GM23338 (cell line): Measurements from ENCODE around the gene WDSUB1. TPM values are rescaled to one million over a fixed set of nuclear protein-coding genes. Genes with fewer than 3 reads are reported as not detected.

Source experiments
- ATAC-seq: fragments of 200-7000 bp; cut with Tn5 transposase; 3 replicates; pipeline ENCODE4 v1.9.1; 2020
- DNase-seq: peaks from one replicate; pipeline ENCODE4 v3.0.0-alpha.2; 2015; ENCODE audit warnings: low spot score
- H2AFZ ChIP-seq: fragments of 200-600 bp; sonication (generic); 2 replicates; pipeline ENCODE4 v1.8.0; 2016; ENCODE audit warnings: antibody characterized with exemption, mild to moderate bottlenecking, moderate library complexity
- H3F3A ChIP-seq: fragments of 200-600 bp; sonication (generic); replicated peaks from 2 replicates; pipeline ENCODE4 v1.8.0; 2017; ENCODE audit warnings: antibody characterized with exemption, mixed run types, low read depth
- H3K27ac ChIP-seq: fragments of 200-600 bp; sonication (generic); 2 replicates; pipeline ENCODE4 v1.6.1; 2016; ENCODE audit warnings: low read depth
- H3K27me3 ChIP-seq: fragments of 200-600 bp; sonication (generic); 2 replicates; pipeline ENCODE4 v1.8.0; 2016; ENCODE audit warnings: mild to moderate bottlenecking, mixed run types, moderate library complexity; ENCODE audit not compliant: insufficient read depth
- H3K36me3 ChIP-seq: fragments of 200-600 bp; sonication (generic); 2 replicates; pipeline ENCODE4 v1.8.0; 2016; ENCODE audit warnings: mild to moderate bottlenecking; ENCODE audit not compliant: insufficient read depth
- H3K4me1 ChIP-seq: fragments of 200-600 bp; sonication (generic); 2 replicates; pipeline ENCODE4 v1.8.0; 2016; ENCODE audit warnings: mild to moderate bottlenecking, moderate library complexity; ENCODE audit not compliant: insufficient read depth
- H3K4me2 ChIP-seq: fragments of 200-600 bp; sonication (generic); 2 replicates; pipeline ENCODE4 v1.7.1; 2017; ENCODE audit warnings: mixed run types
- H3K4me3 ChIP-seq: fragments of 200-600 bp; sonication (generic); 2 replicates; pipeline ENCODE4 v1.6.1; 2016; ENCODE audit warnings: mixed run types
- H3K79me2 ChIP-seq: fragments of 200-600 bp; sonication (generic); replicated peaks from 2 replicates; pipeline ENCODE4 v1.8.0; 2017; ENCODE audit warnings: mild to moderate bottlenecking; ENCODE audit not compliant: insufficient read depth
- H3K9me2 ChIP-seq: fragments of 200-600 bp; sonication (generic); 2 replicates; pipeline ENCODE4 v1.8.0; 2017; ENCODE audit not compliant: insufficient read depth
- H4K20me1 ChIP-seq: fragments of 200-600 bp; sonication (generic); replicated peaks from 2 replicates; pipeline ENCODE4 v1.8.0; 2017; ENCODE audit warnings: mild to moderate bottlenecking; ENCODE audit not compliant: insufficient read depth
- H3K27ac Mint-ChIP-seq: 2 replicates; pipeline ENCODE4 v1.8.0; 2020; ENCODE audit warnings: inconsistent platforms, mild to moderate bottlenecking, moderate library complexity, mixed read lengths
- H3K27me3 Mint-ChIP-seq: 3 replicates; pipeline ENCODE4 v1.8.0; 2022; ENCODE audit warnings: low read depth, mild to moderate bottlenecking, moderate library complexity, mixed read lengths, inconsistent platforms; ENCODE audit not compliant: insufficient read depth, poor library complexity
- H3K36me3 Mint-ChIP-seq: 3 replicates; pipeline ENCODE4 v1.8.0; 2021; ENCODE audit warnings: low read depth, mild to moderate bottlenecking, inconsistent platforms, moderate library complexity, mixed read lengths
- H3K4me1 Mint-ChIP-seq: 3 replicates; pipeline ENCODE4 v1.8.0; 2020; ENCODE audit warnings: mild to moderate bottlenecking, inconsistent platforms, mixed read lengths
- H3K4me3 Mint-ChIP-seq: 3 replicates; pipeline ENCODE4 v1.8.0; 2021; ENCODE audit warnings: moderate library complexity, mild to moderate bottlenecking, inconsistent platforms, mixed read lengths
- H3K9me3 Mint-ChIP-seq: 3 replicates; pipeline ENCODE4 v1.8.0; 2020; ENCODE audit warnings: moderate library complexity, mild to moderate bottlenecking, inconsistent platforms, mixed read lengths
- CREB1 ChIP-seq: fragments of 250-450 bp; sonication (Bioruptor Pico); IDR thresholded peaks from 2 replicates; pipeline ENCODE4 v1.5.0; 2020; ENCODE audit warnings: low read depth, mild to moderate bottlenecking, moderate library complexity
- ETS1 ChIP-seq: IDR thresholded peaks from 2 replicates; pipeline ENCODE4 v1.6.1; 2016; ENCODE audit warnings: antibody characterized with exemption
- EZH2 ChIP-seq: fragments of 200-600 bp; sonication (generic); IDR thresholded peaks from one replicate; pipeline ENCODE4 v1.8.0; 2017; ENCODE audit warnings: antibody characterized with exemption, mild to moderate bottlenecking, low read depth; ENCODE audit not compliant: unreplicated experiment
- EZH2phosphoT487 ChIP-seq: fragments of 200-600 bp; sonication (generic); IDR thresholded peaks from one replicate; pipeline ENCODE4 v1.8.1; 2018; ENCODE audit warnings: antibody characterized with exemption; ENCODE audit not compliant: unreplicated experiment
- JUNB ChIP-seq: IDR thresholded peaks from one replicate; pipeline ENCODE4 v1.6.1; 2016; ENCODE audit warnings: antibody characterized with exemption; ENCODE audit not compliant: unreplicated experiment
- NANOG ChIP-seq: IDR thresholded peaks from 2 replicates; pipeline ENCODE4 v1.6.1; 2016; ENCODE audit warnings: antibody characterized with exemption, borderline replicate concordance
- POLR2AphosphoS5 ChIP-seq: IDR thresholded peaks from 2 replicates; pipeline ENCODE4 v1.6.1; 2016; ENCODE audit warnings: antibody characterized with exemption, low read depth
- STAT1 ChIP-seq: IDR thresholded peaks from one replicate; pipeline ENCODE4 v1.6.1; 2016; ENCODE audit warnings: antibody characterized with exemption; ENCODE audit not compliant: unreplicated experiment
- ZNF114 ChIP-seq: fragments of 250-450 bp; sonication (Bioruptor Pico); IDR thresholded peaks from 2 replicates; pipeline ENCODE4 v1.5.0; 2020; ENCODE audit warnings: mild to moderate bottlenecking, moderate library complexity
- ZNF331 ChIP-seq: fragments of 250-450 bp; sonication (Bioruptor Pico); IDR thresholded peaks from 2 replicates; pipeline ENCODE4 v1.5.0; 2020; ENCODE audit warnings: low read depth, mild to moderate bottlenecking, moderate library complexity
- polyA plus RNA-seq: library from polyadenylated mRNA; unstranded; fragments of >200 nt; fragmentation: Nextera tagmentation; extraction: Ambion mirVana; gene quantifications from 2 replicates; pipeline ENCODE4 v1.2.1, GENCODE V29; 2016
- total RNA-seq: library from RNA; depleted of rRNA; stranded (reverse); fragments of >200 nt; shearing (Covaris generic); gene quantifications from 2 replicates; pipeline ENCODE4 v1.2.3, GENCODE V29; 2014
- TF ChIP-seq, protein P1 (sequence below): fragments of 250-450 bp; sonication (Bioruptor Pico); IDR thresholded peaks from 2 replicates; pipeline ENCODE4 v1.5.0; 2020; ENCODE audit warnings: mild to moderate bottlenecking, moderate library complexity
- TF ChIP-seq, protein P2 (sequence below): IDR thresholded peaks from one replicate; pipeline ENCODE4 v1.6.1; 2018; ENCODE audit warnings: antibody characterized with exemption; ENCODE audit not compliant: unreplicated experiment
- TF ChIP-seq, protein P3 (sequence below), 2 experiments: fragments of 200-600 bp in 1 of 2; sonication (generic) in 1 of 2; conservative IDR thresholded peaks; 2 replicates each; pipeline versions ENCODE4 v1.5.1 to v1.6.1; 2016 to 2017; ENCODE audit warnings: antibody characterized with exemption in 2 of 2, low read depth in 2 of 2, mild to moderate bottlenecking in 2 of 2, moderate library complexity in 1 of 2

The WDSUB1 gene
- total and polyA plus RNA-seq, 2 experiments from 2014 or later = 9.9 to 12.2 TPM

DNA sequence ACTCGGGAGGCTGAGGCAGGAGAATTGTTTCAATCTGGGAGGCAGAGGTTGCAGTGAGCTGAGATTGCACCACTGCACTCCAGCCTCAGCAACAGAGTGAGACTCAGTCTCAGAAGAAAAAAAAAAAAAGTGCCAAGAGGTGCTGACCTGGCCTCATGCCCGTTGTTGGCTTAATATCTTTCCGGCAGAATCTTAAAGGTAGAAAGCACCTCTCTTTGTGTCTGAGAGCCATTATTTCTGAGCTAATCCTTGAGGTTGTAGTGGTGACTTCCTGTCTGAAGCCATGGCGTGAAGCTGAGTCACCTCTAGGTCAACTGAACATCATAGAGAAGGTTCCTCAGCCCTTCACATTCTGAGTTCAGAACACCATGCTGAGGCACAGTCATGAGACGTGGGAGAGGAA is 60.4 kb downstream of the WDSUB1 start:
- H3K27me3 Mint-ChIP-seq = peaks cover 7% of the 10 kb centered on the region
- H3K9me2 ChIP-seq = no peaks in the 10 kb centered on the region
- no peaks in the 10 kb centered on the region for H3K36me3 ChIP-seq
- H3K4me3 Mint-ChIP-seq = no peak overlapping the region
- no peak overlapping the region for H3K27ac Mint-ChIP-seq
- no peaks in the 10 kb centered on the region for H3K27me3 ChIP-seq
- peaks cover 10% of the 10 kb centered on the region for H4K20me1 ChIP-seq
- no peak overlapping the region for H3K27ac ChIP-seq
- no peaks in the 10 kb centered on the region for H3K4me1 Mint-ChIP-seq
- H3K4me3 ChIP-seq = no peak overlapping the region
- H3K79me2 ChIP-seq = no peaks in the 10 kb centered on the region
- DNase-seq (no peak), ATAC-seq (no peak)
- H3K4me1 ChIP-seq = no peaks in the 10 kb centered on the region
- no peaks in the 10 kb centered on the region for H3K9me3 Mint-ChIP-seq
- no peaks in the 10 kb centered on the region for H3F3A ChIP-seq
- peaks cover 8% of the 10 kb centered on the region; the same call in 2 of the 3 replicates for H3K36me3 Mint-ChIP-seq
- TF ChIP-seq, protein P1, sequence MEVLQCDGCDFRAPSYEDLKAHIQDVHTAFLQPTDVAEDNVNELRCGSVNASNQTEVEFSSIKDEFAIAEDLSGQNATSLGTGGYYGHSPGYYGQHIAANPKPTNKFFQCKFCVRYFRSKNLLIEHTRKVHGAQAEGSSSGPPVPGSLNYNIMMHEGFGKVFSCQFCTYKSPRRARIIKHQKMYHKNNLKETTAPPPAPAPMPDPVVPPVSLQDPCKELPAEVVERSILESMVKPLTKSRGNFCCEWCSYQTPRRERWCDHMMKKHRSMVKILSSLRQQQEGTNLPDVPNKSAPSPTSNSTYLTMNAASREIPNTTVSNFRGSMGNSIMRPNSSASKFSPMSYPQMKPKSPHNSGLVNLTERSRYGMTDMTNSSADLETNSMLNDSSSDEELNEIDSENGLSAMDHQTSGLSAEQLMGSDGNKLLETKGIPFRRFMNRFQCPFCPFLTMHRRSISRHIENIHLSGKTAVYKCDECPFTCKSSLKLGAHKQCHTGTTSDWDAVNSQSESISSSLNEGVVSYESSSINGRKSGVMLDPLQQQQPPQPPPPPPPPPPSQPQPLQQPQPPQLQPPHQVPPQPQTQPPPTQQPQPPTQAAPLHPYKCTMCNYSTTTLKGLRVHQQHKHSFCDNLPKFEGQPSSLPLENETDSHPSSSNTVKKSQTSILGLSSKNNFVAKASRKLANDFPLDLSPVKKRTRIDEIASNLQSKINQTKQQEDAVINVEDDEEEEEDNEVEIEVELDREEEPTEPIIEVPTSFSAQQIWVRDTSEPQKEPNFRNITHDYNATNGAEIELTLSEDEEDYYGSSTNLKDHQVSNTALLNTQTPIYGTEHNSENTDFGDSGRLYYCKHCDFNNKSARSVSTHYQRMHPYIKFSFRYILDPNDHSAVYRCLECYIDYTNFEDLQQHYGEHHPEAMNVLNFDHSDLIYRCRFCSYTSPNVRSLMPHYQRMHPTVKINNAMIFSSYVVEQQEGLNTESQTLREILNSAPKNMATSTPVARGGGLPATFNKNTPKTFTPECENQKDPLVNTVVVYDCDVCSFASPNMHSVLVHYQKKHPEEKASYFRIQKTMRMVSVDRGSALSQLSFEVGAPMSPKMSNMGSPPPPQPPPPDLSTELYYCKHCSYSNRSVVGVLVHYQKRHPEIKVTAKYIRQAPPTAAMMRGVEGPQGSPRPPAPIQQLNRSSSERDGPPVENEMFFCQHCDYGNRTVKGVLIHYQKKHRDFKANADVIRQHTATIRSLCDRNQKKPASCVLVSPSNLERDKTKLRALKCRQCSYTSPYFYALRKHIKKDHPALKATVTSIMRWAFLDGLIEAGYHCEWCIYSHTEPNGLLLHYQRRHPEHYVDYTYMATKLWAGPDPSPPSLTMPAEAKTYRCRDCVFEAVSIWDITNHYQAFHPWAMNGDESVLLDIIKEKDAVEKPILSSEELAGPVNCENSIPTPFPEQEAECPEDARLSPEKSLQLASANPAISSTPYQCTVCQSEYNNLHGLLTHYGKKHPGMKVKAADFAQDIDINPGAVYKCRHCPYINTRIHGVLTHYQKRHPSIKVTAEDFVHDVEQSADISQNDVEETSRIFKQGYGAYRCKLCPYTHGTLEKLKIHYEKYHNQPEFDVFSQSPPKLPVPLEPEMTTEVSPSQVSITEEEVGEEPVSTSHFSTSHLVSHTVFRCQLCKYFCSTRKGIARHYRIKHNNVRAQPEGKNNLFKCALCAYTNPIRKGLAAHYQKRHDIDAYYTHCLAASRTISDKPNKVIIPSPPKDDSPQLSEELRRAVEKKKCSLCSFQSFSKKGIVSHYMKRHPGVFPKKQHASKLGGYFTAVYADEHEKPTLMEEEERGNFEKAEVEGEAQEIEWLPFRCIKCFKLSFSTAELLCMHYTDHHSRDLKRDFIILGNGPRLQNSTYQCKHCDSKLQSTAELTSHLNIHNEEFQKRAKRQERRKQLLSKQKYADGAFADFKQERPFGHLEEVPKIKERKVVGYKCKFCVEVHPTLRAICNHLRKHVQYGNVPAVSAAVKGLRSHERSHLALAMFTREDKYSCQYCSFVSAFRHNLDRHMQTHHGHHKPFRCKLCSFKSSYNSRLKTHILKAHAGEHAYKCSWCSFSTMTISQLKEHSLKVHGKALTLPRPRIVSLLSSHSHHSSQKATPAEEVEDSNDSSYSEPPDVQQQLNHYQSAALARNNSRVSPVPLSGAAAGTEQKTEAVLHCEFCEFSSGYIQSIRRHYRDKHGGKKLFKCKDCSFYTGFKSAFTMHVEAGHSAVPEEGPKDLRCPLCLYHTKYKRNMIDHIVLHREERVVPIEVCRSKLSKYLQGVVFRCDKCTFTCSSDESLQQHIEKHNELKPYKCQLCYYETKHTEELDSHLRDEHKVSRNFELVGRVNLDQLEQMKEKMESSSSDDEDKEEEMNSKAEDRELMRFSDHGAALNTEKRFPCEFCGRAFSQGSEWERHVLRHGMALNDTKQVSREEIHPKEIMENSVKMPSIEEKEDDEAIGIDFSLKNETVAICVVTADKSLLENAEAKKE = no peak; the same call in 1 of the 2 replicates
- TF ChIP-seq ZNF114 (CRISPR knock-in tag) (no peak), ZNF331 (CRISPR knock-in tag) (no peak), STAT1 (no peak), ETS1 (no peak), POLR2AphosphoS5 (no peak), EZH2 (no peak), JUNB (no peak), CREB1 (CRISPR knock-in tag) (no peak), EZH2phosphoT487 (no peak), NANOG (no peak)
- TF ChIP-seq, protein P2, sequence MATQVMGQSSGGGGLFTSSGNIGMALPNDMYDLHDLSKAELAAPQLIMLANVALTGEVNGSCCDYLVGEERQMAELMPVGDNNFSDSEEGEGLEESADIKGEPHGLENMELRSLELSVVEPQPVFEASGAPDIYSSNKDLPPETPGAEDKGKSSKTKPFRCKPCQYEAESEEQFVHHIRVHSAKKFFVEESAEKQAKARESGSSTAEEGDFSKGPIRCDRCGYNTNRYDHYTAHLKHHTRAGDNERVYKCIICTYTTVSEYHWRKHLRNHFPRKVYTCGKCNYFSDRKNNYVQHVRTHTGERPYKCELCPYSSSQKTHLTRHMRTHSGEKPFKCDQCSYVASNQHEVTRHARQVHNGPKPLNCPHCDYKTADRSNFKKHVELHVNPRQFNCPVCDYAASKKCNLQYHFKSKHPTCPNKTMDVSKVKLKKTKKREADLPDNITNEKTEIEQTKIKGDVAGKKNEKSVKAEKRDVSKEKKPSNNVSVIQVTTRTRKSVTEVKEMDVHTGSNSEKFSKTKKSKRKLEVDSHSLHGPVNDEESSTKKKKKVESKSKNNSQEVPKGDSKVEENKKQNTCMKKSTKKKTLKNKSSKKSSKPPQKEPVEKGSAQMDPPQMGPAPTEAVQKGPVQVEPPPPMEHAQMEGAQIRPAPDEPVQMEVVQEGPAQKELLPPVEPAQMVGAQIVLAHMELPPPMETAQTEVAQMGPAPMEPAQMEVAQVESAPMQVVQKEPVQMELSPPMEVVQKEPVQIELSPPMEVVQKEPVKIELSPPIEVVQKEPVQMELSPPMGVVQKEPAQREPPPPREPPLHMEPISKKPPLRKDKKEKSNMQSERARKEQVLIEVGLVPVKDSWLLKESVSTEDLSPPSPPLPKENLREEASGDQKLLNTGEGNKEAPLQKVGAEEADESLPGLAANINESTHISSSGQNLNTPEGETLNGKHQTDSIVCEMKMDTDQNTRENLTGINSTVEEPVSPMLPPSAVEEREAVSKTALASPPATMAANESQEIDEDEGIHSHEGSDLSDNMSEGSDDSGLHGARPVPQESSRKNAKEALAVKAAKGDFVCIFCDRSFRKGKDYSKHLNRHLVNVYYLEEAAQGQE = no peak
- TF ChIP-seq, protein P3, sequence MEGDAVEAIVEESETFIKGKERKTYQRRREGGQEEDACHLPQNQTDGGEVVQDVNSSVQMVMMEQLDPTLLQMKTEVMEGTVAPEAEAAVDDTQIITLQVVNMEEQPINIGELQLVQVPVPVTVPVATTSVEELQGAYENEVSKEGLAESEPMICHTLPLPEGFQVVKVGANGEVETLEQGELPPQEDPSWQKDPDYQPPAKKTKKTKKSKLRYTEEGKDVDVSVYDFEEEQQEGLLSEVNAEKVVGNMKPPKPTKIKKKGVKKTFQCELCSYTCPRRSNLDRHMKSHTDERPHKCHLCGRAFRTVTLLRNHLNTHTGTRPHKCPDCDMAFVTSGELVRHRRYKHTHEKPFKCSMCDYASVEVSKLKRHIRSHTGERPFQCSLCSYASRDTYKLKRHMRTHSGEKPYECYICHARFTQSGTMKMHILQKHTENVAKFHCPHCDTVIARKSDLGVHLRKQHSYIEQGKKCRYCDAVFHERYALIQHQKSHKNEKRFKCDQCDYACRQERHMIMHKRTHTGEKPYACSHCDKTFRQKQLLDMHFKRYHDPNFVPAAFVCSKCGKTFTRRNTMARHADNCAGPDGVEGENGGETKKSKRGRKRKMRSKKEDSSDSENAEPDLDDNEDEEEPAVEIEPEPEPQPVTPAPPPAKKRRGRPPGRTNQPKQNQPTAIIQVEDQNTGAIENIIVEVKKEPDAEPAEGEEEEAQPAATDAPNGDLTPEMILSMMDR (conservative IDR thresholded peaks at IDR 0.05; ENCODE audit: low read depth in 2 of 2) = no peak
- H3K4me2 ChIP-seq = no peak overlapping the region
- no peak overlapping the region for H2AFZ ChIP-seq
